CD4-positive, alpha-beta T cell treated with Interleukin-6 for 4 hours (primary cell): ENCODE data around the gene CCM2.
"Not testable (repeated sequence)": the region's sequence is repeated elsewhere in the genome, so short reads cannot be mapped to it uniquely, and the experiment has no call there.

Source experiments
- DNase-seq: peaks from one replicate; pipeline ENCODE4 v3.0.0-alpha.2; 2020; ENCODE audit warnings: mixed read lengths

Gene CCM2

GRCh38 chr7:44983742-44984477 lies 16.1 kb upstream of the CCM2 start:
- no peak for DNase-seq

GRCh38 chr7:44984478-44984758 lies 15.6 kb upstream of the CCM2 start:
- no peak for DNase-seq

GRCh38 chr7:44985033-44985695 lies 14.8 kb upstream of the CCM2 start:
- no peak for DNase-seq

- no peak for DNase-seq
Observed at GRCh38 chr7:44985900-44986217, 14.1 kb upstream of the CCM2 start.

GRCh38 chr7:44986218-44987053 lies 13.6 kb upstream of the CCM2 start:
- DNase-seq = peak; percentile 97

GRCh38 chr7:44987457-44987856 lies 12.5 kb upstream of the CCM2 start:
- DNase-seq = no peak

- no peak for DNase-seq
Observed at GRCh38 chr7:44987996-44988395, 12.0 kb upstream of the CCM2 start.

GRCh38 chr7:44988701-44989100 lies 11.3 kb upstream of the CCM2 start:
- DNase-seq = no peak

- DNase-seq = no peak
Observed at GRCh38 chr7:44989132-44989531, 10.9 kb upstream of the CCM2 start.

GRCh38 chr7:44990109-44991023 lies 9.6 kb upstream of the CCM2 start:
- no peak for DNase-seq

- not testable (repeated sequence) for DNase-seq
Observed at GRCh38 chr7:44992004-44992795, 7.8 kb upstream of the CCM2 start.

- peak; percentile 47 for DNase-seq
Observed at GRCh38 chr7:44994877-44995554, 5.0 kb upstream of the CCM2 start.

GRCh38 chr7:44995555-44996493 lies 4.2 kb upstream of the CCM2 start:
- peak; percentile 62 for DNase-seq

GRCh38 chr7:44998153-44998871 lies 1.7 kb upstream of the CCM2 start:
- DNase-seq = no peak

- peak; percentile 100 for DNase-seq
Observed at GRCh38 chr7:44999245-45000092, 532 bp upstream of the CCM2 start.

GRCh38 chr7:45001138-45001694 lies 1.2 kb downstream of the CCM2 start:
- peak; percentile 81 for DNase-seq

GRCh38 chr7:45001826-45002225 lies 1.8 kb downstream of the CCM2 start:
- no peak for DNase-seq

GRCh38 chr7:45003789-45004188 lies 3.8 kb downstream of the CCM2 start:
- no peak for DNase-seq
